HL-60 (cell line): ENCODE measurements around the gene GUCY1B1.

Experiments used
- CTCF ChIP-seq: IDR thresholded peaks from one replicate; pipeline ENCODE4 v1.5.1; 2011; ENCODE audit warnings: low read length, control low read depth, inconsistent platforms; ENCODE audit not compliant: insufficient read depth
- GABPA ChIP-seq: IDR thresholded peaks from 2 replicates; pipeline ENCODE4 v1.6.1; 2012; ENCODE audit warnings: low read depth
- REST ChIP-seq: IDR thresholded peaks from 2 replicates; pipeline ENCODE4 v1.6.1; 2012; ENCODE audit warnings: low read depth; ENCODE audit not compliant: insufficient replicate concordance

GRCh38 chr4:155761916-155762315 is 3.1 kb downstream of the GUCY1B1 start:
- TF ChIP-seq CTCF (no peak), GABPA (no peak), REST (no peak)
